Neural cell (in vitro differentiated cells): ENCODE data around the gene SNTG2. TPM values are rescaled to one million over a fixed set of nuclear protein-coding genes. Genes with fewer than 3 reads are reported as not detected.

Source experiments
- H2AFZ ChIP-seq: fragments of 200-600, 300-800 bp; sonication (generic), shearing (Covaris generic); 2 replicates; pipeline ENCODE4 v1.6.0; 2014; ENCODE audit warnings: low read depth, mild to moderate bottlenecking, antibody characterized with exemption, low read length, moderate library complexity
- H3F3A ChIP-seq: fragments of 200-600 bp; shearing (Covaris generic); 2 replicates; pipeline ENCODE4 v1.6.1; 2016; ENCODE audit warnings: mild to moderate bottlenecking, moderate library complexity, mixed read lengths, antibody characterized with exemption, low read length; ENCODE audit not compliant: insufficient read depth, poor library complexity, severe bottlenecking
- H3K27ac ChIP-seq: fragments of 200-600, 300-800 bp; sonication (generic), shearing (Covaris generic); 2 replicates; pipeline ENCODE4 v1.5.1; 2014; ENCODE audit warnings: mild to moderate bottlenecking, low read length, moderate library complexity
- H3K27me3 ChIP-seq: fragments of 300-800, 200-600 bp; sonication (generic), shearing (Covaris generic); 2 replicates; pipeline ENCODE4 v1.6.0; 2014; ENCODE audit warnings: mild to moderate bottlenecking, low read depth, low read length, moderate library complexity; ENCODE audit not compliant: insufficient read depth
- H3K36me3 ChIP-seq: fragments of 300-800, 200-600 bp; sonication (generic), shearing (Covaris generic); 2 replicates; pipeline ENCODE4 v1.5.1; 2014; ENCODE audit warnings: mild to moderate bottlenecking, antibody characterized with exemption, low read length, moderate library complexity; ENCODE audit not compliant: insufficient read depth
- H3K4me2 ChIP-seq: fragments of 300-800, 200-600 bp; sonication (generic), shearing (Covaris generic); 2 replicates; pipeline ENCODE4 v1.6.0; 2014; ENCODE audit warnings: mild to moderate bottlenecking, low read length
- H3K4me3 ChIP-seq: fragments of 300-800, 200-600 bp; sonication (generic), shearing (Covaris generic); 2 replicates; pipeline ENCODE4 v1.5.1; 2014; ENCODE audit warnings: mild to moderate bottlenecking, low read length, moderate library complexity
- H3K79me2 ChIP-seq: fragments of 200-600 bp; shearing (Covaris generic); replicated peaks from 2 replicates; pipeline ENCODE4 v1.6.0; 2014; ENCODE audit warnings: mild to moderate bottlenecking, low read length, moderate library complexity; ENCODE audit not compliant: insufficient read depth
- H3K9ac ChIP-seq: fragments of 300-800, 200-600 bp; sonication (generic), shearing (Covaris generic); 2 replicates; pipeline ENCODE4 v1.6.1; 2016; ENCODE audit warnings: mild to moderate bottlenecking, low read length, mixed read lengths
- H3K9me2 ChIP-seq: fragments of 200-600 bp; shearing (Covaris generic); 2 replicates; pipeline ENCODE4 v1.6.1; 2016; ENCODE audit warnings: mild to moderate bottlenecking, low read length, mixed read lengths; ENCODE audit not compliant: insufficient read depth
- H3K9me3 ChIP-seq: fragments of 200-600, 300-800 bp; sonication (generic), shearing (Covaris generic); 2 replicates; pipeline ENCODE4 v1.6.1; 2016; ENCODE audit warnings: mild to moderate bottlenecking, mixed run types, low read length, moderate library complexity, mixed read lengths
- H4K20me1 ChIP-seq: fragments of 200-600 bp; shearing (Covaris generic); 2 replicates; pipeline ENCODE4 v1.6.1; 2016; ENCODE audit warnings: mild to moderate bottlenecking, mixed run types; ENCODE audit not compliant: insufficient read depth
- EP300 ChIP-seq: fragments of 450-650 bp; conservative IDR thresholded peaks from 2 replicates; pipeline ENCODE4 v1.6.1; 2014; ENCODE audit warnings: antibody characterized with exemption, mild to moderate bottlenecking, moderate library complexity; ENCODE audit not compliant: poor library complexity, severe bottlenecking
- EZH2 ChIP-seq: fragments of 200-600, 300-800 bp; shearing (Covaris generic), sonication (generic); IDR thresholded peaks from 2 replicates; pipeline ENCODE4 v1.6.1; 2014; ENCODE audit warnings: antibody characterized with exemption, low read length, borderline replicate concordance, mild to moderate bottlenecking; ENCODE audit not compliant: insufficient read depth, poor library complexity, severe bottlenecking
- MXI1 ChIP-seq: fragments of 450-650 bp; conservative IDR thresholded peaks from 2 replicates; pipeline ENCODE4 v1.6.1; 2014; ENCODE audit warnings: antibody characterized with exemption, mild to moderate bottlenecking; ENCODE audit not compliant: poor library complexity, severe bottlenecking
- POLR2AphosphoS5 ChIP-seq: IDR thresholded peaks from 2 replicates; pipeline ENCODE4 v1.6.1; 2012
- RAD21 ChIP-seq: fragments of 450-650 bp; conservative IDR thresholded peaks from 2 replicates; pipeline ENCODE4 v1.6.1; 2014; ENCODE audit warnings: antibody characterized with exemption, mild to moderate bottlenecking, moderate library complexity
- SMC3 ChIP-seq: fragments of 450-650 bp; conservative IDR thresholded peaks from 2 replicates; pipeline ENCODE4 v1.6.1; 2014; ENCODE audit warnings: antibody characterized with exemption, mild to moderate bottlenecking, moderate library complexity; ENCODE audit not compliant: poor library complexity
- TAF1 ChIP-seq: IDR thresholded peaks from 2 replicates; pipeline ENCODE4 v1.6.1; 2012; ENCODE audit warnings: low read depth
- polyA plus RNA-seq: library from polyadenylated mRNA; depleted of rRNA; stranded (reverse); fragments of >200 nt; gene quantifications from 2 replicates; pipeline ENCODE4 v1.2.3, GENCODE V29; 2014
- TF ChIP-seq, protein P1 (sequence below): fragments of 450-650 bp; IDR thresholded peaks from 2 replicates; pipeline ENCODE4 v1.5.1; 2014; ENCODE audit warnings: antibody characterized with exemption, mild to moderate bottlenecking, moderate library complexity; ENCODE audit not compliant: poor library complexity, severe bottlenecking
- TF ChIP-seq, protein P2 (sequence below): IDR thresholded peaks from 2 replicates; pipeline ENCODE4 v1.6.1; 2012; ENCODE audit warnings: borderline replicate concordance

The SNTG2 gene
- polyA plus RNA-seq, 1 donor from 2014 or later: not detected

DNA sequence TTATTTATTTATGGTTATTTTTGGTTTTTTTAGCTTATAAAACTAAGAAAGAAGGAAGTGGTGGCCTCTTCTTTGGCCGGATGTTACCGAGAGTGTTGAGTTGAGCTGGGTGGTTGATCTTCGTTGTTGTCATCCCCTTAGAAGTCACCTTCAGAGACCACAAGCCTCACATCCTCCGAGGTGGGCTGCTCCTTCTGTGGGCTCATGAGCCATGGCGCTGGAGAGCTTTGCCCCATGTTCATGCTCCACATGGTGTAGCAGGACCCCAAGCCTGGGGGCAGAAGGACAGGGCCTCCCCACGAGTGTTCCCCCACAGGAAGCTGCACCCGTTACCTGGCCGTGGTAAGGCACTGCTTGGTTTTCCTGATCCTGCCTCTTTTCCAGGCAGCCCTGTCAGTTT is 23.4 kb downstream of the SNTG2 start:
- H3K9me2 ChIP-seq: no peaks in the 10 kb centered on the region
- TF ChIP-seq TAF1: no peak
- TF ChIP-seq, protein P1, sequence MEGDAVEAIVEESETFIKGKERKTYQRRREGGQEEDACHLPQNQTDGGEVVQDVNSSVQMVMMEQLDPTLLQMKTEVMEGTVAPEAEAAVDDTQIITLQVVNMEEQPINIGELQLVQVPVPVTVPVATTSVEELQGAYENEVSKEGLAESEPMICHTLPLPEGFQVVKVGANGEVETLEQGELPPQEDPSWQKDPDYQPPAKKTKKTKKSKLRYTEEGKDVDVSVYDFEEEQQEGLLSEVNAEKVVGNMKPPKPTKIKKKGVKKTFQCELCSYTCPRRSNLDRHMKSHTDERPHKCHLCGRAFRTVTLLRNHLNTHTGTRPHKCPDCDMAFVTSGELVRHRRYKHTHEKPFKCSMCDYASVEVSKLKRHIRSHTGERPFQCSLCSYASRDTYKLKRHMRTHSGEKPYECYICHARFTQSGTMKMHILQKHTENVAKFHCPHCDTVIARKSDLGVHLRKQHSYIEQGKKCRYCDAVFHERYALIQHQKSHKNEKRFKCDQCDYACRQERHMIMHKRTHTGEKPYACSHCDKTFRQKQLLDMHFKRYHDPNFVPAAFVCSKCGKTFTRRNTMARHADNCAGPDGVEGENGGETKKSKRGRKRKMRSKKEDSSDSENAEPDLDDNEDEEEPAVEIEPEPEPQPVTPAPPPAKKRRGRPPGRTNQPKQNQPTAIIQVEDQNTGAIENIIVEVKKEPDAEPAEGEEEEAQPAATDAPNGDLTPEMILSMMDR: no peak
- no peak for TF ChIP-seq MXI1
- TF ChIP-seq SMC3: no peak
- no peak for TF ChIP-seq EZH2
- TF ChIP-seq, protein P2, sequence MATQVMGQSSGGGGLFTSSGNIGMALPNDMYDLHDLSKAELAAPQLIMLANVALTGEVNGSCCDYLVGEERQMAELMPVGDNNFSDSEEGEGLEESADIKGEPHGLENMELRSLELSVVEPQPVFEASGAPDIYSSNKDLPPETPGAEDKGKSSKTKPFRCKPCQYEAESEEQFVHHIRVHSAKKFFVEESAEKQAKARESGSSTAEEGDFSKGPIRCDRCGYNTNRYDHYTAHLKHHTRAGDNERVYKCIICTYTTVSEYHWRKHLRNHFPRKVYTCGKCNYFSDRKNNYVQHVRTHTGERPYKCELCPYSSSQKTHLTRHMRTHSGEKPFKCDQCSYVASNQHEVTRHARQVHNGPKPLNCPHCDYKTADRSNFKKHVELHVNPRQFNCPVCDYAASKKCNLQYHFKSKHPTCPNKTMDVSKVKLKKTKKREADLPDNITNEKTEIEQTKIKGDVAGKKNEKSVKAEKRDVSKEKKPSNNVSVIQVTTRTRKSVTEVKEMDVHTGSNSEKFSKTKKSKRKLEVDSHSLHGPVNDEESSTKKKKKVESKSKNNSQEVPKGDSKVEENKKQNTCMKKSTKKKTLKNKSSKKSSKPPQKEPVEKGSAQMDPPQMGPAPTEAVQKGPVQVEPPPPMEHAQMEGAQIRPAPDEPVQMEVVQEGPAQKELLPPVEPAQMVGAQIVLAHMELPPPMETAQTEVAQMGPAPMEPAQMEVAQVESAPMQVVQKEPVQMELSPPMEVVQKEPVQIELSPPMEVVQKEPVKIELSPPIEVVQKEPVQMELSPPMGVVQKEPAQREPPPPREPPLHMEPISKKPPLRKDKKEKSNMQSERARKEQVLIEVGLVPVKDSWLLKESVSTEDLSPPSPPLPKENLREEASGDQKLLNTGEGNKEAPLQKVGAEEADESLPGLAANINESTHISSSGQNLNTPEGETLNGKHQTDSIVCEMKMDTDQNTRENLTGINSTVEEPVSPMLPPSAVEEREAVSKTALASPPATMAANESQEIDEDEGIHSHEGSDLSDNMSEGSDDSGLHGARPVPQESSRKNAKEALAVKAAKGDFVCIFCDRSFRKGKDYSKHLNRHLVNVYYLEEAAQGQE: no peak
- no peak for TF ChIP-seq EP300
- TF ChIP-seq POLR2AphosphoS5: no peak
- TF ChIP-seq RAD21: no peak
- no peak overlapping the region for H3K27ac ChIP-seq
- no peak overlapping the region for H3K4me2 ChIP-seq
- H3K79me2 ChIP-seq: no peaks in the 10 kb centered on the region
- H3K27me3 ChIP-seq: no peaks in the 10 kb centered on the region
- no peak overlapping the region for H2AFZ ChIP-seq
- H3K36me3 ChIP-seq: no peaks in the 10 kb centered on the region
- H3F3A ChIP-seq: no peaks in the 10 kb centered on the region
- no peaks in the 10 kb centered on the region for H4K20me1 ChIP-seq
- H3K9me3 ChIP-seq: peaks cover 4% of the 10 kb centered on the region
- H3K9ac ChIP-seq: no peak overlapping the region
- H3K4me3 ChIP-seq: no peak overlapping the region

DNA sequence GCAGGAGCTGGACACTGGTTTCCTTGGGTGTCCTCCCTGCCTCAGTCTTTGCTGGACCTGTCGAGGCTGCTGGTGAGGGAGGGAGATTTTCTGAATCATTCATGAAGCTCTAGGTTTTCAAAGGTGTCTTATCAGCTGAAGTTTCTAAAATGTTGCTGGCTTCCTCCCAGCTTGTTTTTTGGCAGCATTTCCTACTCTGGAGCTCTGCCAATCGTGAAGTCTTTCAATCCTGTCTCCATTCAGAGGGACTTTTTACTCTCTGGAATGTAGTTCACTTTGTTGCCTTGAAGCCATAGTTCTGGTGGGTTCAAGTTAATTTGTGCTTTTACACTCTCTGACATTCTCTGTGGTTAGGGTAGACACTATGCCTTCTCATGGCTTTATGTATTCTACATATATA is 23.9 kb downstream of the SNTG2 start:
- no peak overlapping the region for H3K9ac ChIP-seq
- H2AFZ ChIP-seq: no peak overlapping the region
- no peaks in the 10 kb centered on the region for H3K9me3 ChIP-seq
- no peak overlapping the region for H3K27ac ChIP-seq
- no peak overlapping the region for H3K4me2 ChIP-seq
- H3K9me2 ChIP-seq: no peaks in the 10 kb centered on the region
- H3K36me3 ChIP-seq: no peaks in the 10 kb centered on the region
- H3K27me3 ChIP-seq: no peaks in the 10 kb centered on the region
- TF ChIP-seq MXI1 (no peak), SMC3 (no peak), EP300 (no peak), EZH2 (no peak), TAF1 (no peak), RAD21 (no peak), POLR2AphosphoS5 (no peak)
- TF ChIP-seq, protein P2: no peak
- TF ChIP-seq, protein P1: no peak
- no peaks in the 10 kb centered on the region for H3K79me2 ChIP-seq
- H3F3A ChIP-seq: no peaks in the 10 kb centered on the region
- H4K20me1 ChIP-seq: no peaks in the 10 kb centered on the region
- no peak overlapping the region for H3K4me3 ChIP-seq
